Mesenchymal stem cell (in vitro differentiated cells and primary cell): ENCODE results near the gene PIGQ.

ENCODE experiments used
- DNase-seq: peaks from one replicate; pipeline ENCODE4 v3.0.0-alpha.2; 2013
- H2AFZ ChIP-seq: one replicate; pipeline ENCODE4 v1.6.1; 2013; ENCODE audit warnings: low read depth, mild to moderate bottlenecking, control low read depth, inconsistent platforms, low read length, moderate library complexity
- H2AK5ac ChIP-seq: 2 replicates; pipeline ENCODE4 v1.6.1; 2013; ENCODE audit warnings: low read length, moderate library complexity, mild to moderate bottlenecking, inconsistent platforms; ENCODE audit not compliant: severe bottlenecking
- H2BK120ac ChIP-seq: one replicate; pipeline ENCODE4 v1.6.1; 2013; ENCODE audit warnings: low read depth, mild to moderate bottlenecking, inconsistent platforms, low read length, moderate library complexity
- H2BK12ac ChIP-seq, 2 experiments: one replicate each; pipeline ENCODE4 v1.6.1; 2013; ENCODE audit warnings: inconsistent platforms in 2 of 2, low read length in 2 of 2, mild to moderate bottlenecking in 2 of 2, moderate library complexity in 2 of 2, control low read depth in 1 of 2
- H2BK15ac ChIP-seq: one replicate; pipeline ENCODE4 v1.6.1; 2013; ENCODE audit warnings: mild to moderate bottlenecking, low read depth, inconsistent platforms; ENCODE audit not compliant: poor library complexity, severe bottlenecking
- H2BK5ac ChIP-seq: 2 replicates; pipeline ENCODE4 v1.6.1; 2013; ENCODE audit warnings: low read depth, mild to moderate bottlenecking, low read length, control low read depth, inconsistent platforms; ENCODE audit not compliant: poor library complexity, severe bottlenecking
- H3K14ac ChIP-seq, 2 experiments: one replicate each; pipeline ENCODE4 v1.6.1; 2013; ENCODE audit warnings: inconsistent platforms in 2 of 2, low read length in 2 of 2, control low read depth in 1 of 2, mild to moderate bottlenecking in 1 of 2, moderate library complexity in 1 of 2
- H3K18ac ChIP-seq, 2 experiments: one replicate each; pipeline ENCODE4 v1.6.1; 2013; ENCODE audit warnings: inconsistent platforms in 2 of 2, low read length in 2 of 2, control low read depth in 1 of 2, low read depth in 1 of 2, mild to moderate bottlenecking in 1 of 2
- H3K23ac ChIP-seq, 2 experiments: one replicate each; pipeline ENCODE4 v1.6.1; 2013; ENCODE audit warnings: inconsistent platforms in 2 of 2, low read length in 2 of 2, mild to moderate bottlenecking in 2 of 2, moderate library complexity in 2 of 2, control low read depth in 1 of 2
- H3K27ac ChIP-seq: 2 replicates; pipeline ENCODE4 v1.5.1; 2013; ENCODE audit warnings: mild to moderate bottlenecking, moderate library complexity, low read length, control low read depth, inconsistent platforms; ENCODE audit not compliant: poor library complexity, severe bottlenecking
- H3K27me3 ChIP-seq, 2 experiments: 2 replicates each; pipeline versions ENCODE4 v1.6.1 to v1.7.0; 2013; ENCODE audit warnings: low read length in 2 of 2, mild to moderate bottlenecking in 2 of 2, moderate library complexity in 2 of 2, control low read depth in 1 of 2, inconsistent platforms in 1 of 2; ENCODE audit not compliant: control insufficient read depth in 1 of 2, insufficient read depth in 1 of 2
- H3K36me3 ChIP-seq, 2 experiments: 2 replicates each; pipeline versions ENCODE4 v1.6.1 to v1.7.0; 2013; ENCODE audit warnings: low read length in 2 of 2, control low read depth in 1 of 2, inconsistent platforms in 1 of 2, low read depth in 1 of 2, mild to moderate bottlenecking in 1 of 2; ENCODE audit not compliant: insufficient read depth in 2 of 2, control insufficient read depth in 1 of 2
- H3K4ac ChIP-seq, 2 experiments: one replicate each; pipeline ENCODE4 v1.6.1; 2013; ENCODE audit warnings: inconsistent platforms in 2 of 2, low read length in 2 of 2, mild to moderate bottlenecking in 2 of 2, moderate library complexity in 2 of 2, control low read depth in 1 of 2, low read depth in 1 of 2
- H3K4me1 ChIP-seq: 2 replicates; pipeline ENCODE4 v1.6.1; 2013; ENCODE audit warnings: low read depth, low read length, control low read depth; ENCODE audit not compliant: control insufficient read depth, insufficient read depth
- H3K4me2 ChIP-seq: 2 replicates; pipeline ENCODE4 v1.6.1; 2013; ENCODE audit warnings: low read length, mild to moderate bottlenecking, inconsistent platforms; ENCODE audit not compliant: poor library complexity, severe bottlenecking
- H3K4me3 ChIP-seq, 2 experiments: 2 replicates each; pipeline versions ENCODE4 v1.5.1 to v1.7.0; 2013; ENCODE audit warnings: low read length in 2 of 2, mild to moderate bottlenecking in 2 of 2, control low read depth in 1 of 2, low read depth in 1 of 2; ENCODE audit not compliant: insufficient read depth in 1 of 2
- H3K79me1 ChIP-seq: replicated peaks from 2 replicates; pipeline ENCODE4 v1.6.1; 2013; ENCODE audit warnings: mild to moderate bottlenecking, control low read depth, low read length, inconsistent platforms; ENCODE audit not compliant: poor library complexity, severe bottlenecking
- H3K9ac ChIP-seq: 2 replicates; pipeline ENCODE4 v1.7.0; 2013; ENCODE audit warnings: mild to moderate bottlenecking, low read length, moderate library complexity
- H3K9me3 ChIP-seq: 2 replicates; pipeline ENCODE4 v1.7.0; 2013; ENCODE audit warnings: mild to moderate bottlenecking, low read length; ENCODE audit not compliant: control insufficient read depth
- H4K8ac ChIP-seq: one replicate; pipeline ENCODE4 v1.6.1; 2013; ENCODE audit warnings: inconsistent platforms, mild to moderate bottlenecking, low read length, moderate library complexity
- H4K91ac ChIP-seq: one replicate; pipeline ENCODE4 v1.6.1; 2013; ENCODE audit warnings: mild to moderate bottlenecking, low read length, inconsistent platforms
- WGBS: methylation state at CpG from one replicate; pipeline ENCODE4 v1.1.7; 2013; ENCODE audit warnings: mixed read lengths; 5-methylcytosine and 5-hydroxymethylcytosine counted together

The PIGQ gene

DNA sequence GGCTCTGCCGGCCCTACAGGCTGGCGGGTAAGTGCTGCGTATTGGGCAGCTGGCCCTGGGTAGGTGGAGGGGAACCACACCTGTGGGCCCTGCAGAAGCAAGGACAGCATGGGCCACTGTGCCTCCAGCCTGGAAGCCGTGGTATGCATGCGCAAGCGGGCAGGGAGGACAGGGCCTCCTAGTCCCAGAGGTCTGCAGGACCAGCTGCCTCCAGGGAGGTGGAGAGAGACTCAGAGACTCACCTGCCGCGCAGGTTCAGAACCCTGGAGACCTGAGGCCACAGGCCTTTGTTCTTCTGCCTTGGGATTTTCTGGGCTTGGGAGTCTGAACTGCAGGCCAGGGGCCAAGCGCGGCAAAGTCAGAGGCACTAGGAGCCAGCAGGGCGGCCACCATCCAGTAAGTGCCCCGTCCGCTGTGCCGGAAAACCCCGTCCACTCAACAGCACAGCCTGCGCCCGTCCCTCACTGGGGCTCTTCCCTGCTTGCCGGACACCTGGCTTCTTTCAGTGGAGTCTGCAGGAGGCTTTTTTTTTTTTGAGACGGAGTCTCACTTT lies 11.3 kb downstream of the PIGQ start:
- H3K79me1 ChIP-seq: peaks cover 6% of the 10 kb centered on the region
- DNase-seq: no peak
- H3K23ac ChIP-seq: no peak overlapping the region
- H3K4me2 ChIP-seq: no peak overlapping the region
- no peak overlapping the region for H2AFZ ChIP-seq
- H3K4me3 ChIP-seq: no peak overlapping the region
- no peak overlapping the region for H3K14ac ChIP-seq
- H3K36me3 ChIP-seq: peaks cover 13 to 60% of the 10 kb centered on the region in 2 experiments
- no peak overlapping the region for H3K27ac ChIP-seq
- H4K8ac ChIP-seq: no peak overlapping the region
- no peak overlapping the region for H4K91ac ChIP-seq
- no peak overlapping the region for H2BK5ac ChIP-seq
- H2BK12ac ChIP-seq: no peak overlapping the region
- H2BK120ac ChIP-seq: no peak overlapping the region
- H3K4me1 ChIP-seq: peaks cover 29% of the 10 kb centered on the region
- H3K4ac ChIP-seq: no peak overlapping the region
- no peaks in the 10 kb centered on the region for H3K9me3 ChIP-seq
- no peaks in the 10 kb centered on the region for H3K27me3 ChIP-seq
- 97% methylated on average over 19 of the region's 19 CpGs for WGBS
- no peak overlapping the region for H3K9ac ChIP-seq
- H2BK15ac ChIP-seq: no peak overlapping the region
- H3K18ac ChIP-seq: no peak overlapping the region
- no peak overlapping the region for H2AK5ac ChIP-seq

DNA sequence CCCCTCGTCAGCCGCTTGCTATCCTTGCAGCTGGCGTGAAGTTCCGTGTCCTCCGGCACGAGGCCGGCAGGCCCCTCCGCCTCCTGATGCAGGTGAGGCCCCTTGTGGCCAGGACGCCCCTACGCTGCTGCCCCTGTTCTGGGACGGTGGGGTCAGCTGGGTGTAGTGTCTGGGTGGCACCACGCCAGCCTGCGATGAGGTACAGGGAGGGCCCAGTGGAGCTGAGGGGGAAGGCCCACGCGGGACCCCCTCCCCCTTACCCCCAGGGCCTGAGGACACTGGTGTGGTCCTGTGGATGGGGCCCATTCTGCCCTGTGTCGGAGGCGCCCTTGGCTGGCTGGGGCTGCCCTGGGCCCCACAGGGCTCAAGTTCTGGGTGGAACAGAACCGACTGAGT lies 12.4 kb downstream of the PIGQ start:
- Histone ChIP-seq H3K9ac (no peak overlapping the region), H2AFZ (no peak overlapping the region), H2BK15ac (no peak overlapping the region), H3K27me3 (no peaks in the 10 kb centered on the region), H3K4me3 (no peak overlapping the region), H3K9me3 (no peaks in the 10 kb centered on the region), H3K23ac (no peak overlapping the region), H2BK5ac (no peak overlapping the region), H3K27ac (no peak overlapping the region), H3K4me1 (peaks cover 27% of the 10 kb centered on the region), H3K14ac (no peak overlapping the region), H4K91ac (no peak overlapping the region), H2AK5ac (no peak overlapping the region), H3K4me2 (no peak overlapping the region), H2BK120ac (no peak overlapping the region), H3K36me3 (peaks cover 11 to 50% of the 10 kb centered on the region in 2 experiments), H3K79me1 (peaks cover 6% of the 10 kb centered on the region), H2BK12ac (no peak overlapping the region), H3K4ac (no peak overlapping the region), H3K18ac (no peak overlapping the region), H4K8ac (no peak overlapping the region)
- WGBS: 94% methylated on average over 17 of the region's 18 CpGs
- DNase-seq: no peak

DNA sequence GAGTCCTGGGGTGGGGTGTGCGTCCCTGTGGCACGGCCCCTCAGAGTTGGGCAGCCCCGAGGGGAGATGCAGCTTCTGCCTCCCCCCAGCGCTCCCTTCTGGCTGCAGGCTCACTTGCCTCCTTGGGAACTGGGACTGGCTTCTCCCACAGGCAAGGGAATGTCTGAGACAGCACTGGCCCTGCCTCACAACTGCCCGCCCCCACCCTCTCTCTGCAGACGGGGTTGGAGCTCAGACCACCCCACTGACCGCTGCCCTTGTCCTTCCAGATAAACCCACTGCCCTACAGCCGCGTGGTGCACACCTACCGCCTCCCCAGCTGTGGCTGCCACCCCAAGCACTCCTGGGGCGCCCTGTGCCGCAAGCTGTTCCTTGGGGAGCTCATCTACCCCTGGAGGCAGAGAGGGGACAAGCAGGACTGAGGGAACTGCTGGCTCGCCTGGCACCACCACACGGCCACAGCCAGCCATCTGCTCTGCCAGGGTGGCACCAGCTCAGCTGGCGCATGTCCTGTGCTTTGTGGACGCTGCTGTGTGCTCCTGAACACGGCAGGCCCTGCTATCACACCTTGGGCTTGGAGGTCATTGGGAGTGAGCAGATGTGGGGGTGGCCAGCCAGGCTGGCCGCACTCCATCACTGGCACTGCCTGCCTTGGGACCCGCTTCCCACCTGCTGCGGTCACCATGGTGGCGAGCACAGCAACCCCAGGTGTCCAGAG lies 13.0 kb downstream of the PIGQ start:
- Histone ChIP-seq H3K36me3 (peaks cover 11 to 48% of the 10 kb centered on the region in 2 experiments), H4K91ac (no peak overlapping the region), H3K79me1 (peaks cover 8% of the 10 kb centered on the region), H3K4me2 (no peak overlapping the region), H2AK5ac (no peak overlapping the region), H3K9ac (no peak overlapping the region), H3K4me1 (peaks cover 31% of the 10 kb centered on the region), H2BK12ac (no peak overlapping the region), H2BK5ac (no peak overlapping the region), H3K4me3 (no peak overlapping the region), H3K4ac (no peak overlapping the region), H3K18ac (peak overlapping the region in 1 of 2 experiments; percentile 14), H3K9me3 (no peaks in the 10 kb centered on the region), H4K8ac (no peak overlapping the region), H2AFZ (peak overlapping the region; percentile 19), H2BK120ac (no peak overlapping the region), H3K23ac (peak overlapping the region in 1 of 2 experiments; percentile 42), H2BK15ac (no peak overlapping the region), H3K14ac (no peak overlapping the region), H3K27ac (no peak overlapping the region), H3K27me3 (no peaks in the 10 kb centered on the region)
- WGBS: 95% methylated on average over 21 of the region's 21 CpGs
- DNase-seq: no peak

DNA sequence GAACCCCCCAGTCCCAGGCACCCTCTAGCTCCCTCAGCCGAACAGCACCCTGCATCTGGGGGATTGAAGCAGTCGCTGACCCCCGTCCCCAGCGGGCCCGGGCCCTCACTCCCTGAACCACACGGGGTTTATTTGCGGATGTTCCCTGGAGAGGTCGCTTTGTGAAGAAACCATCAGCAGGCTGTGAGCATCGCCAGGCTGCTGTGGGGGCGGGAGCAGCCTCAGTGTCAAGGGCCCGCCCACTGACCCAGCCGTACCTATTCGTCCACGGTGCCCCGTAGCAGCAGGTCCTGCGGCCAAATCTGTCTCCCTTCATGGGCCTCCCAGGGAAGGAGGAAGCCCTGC lies 13.7 kb downstream of the PIGQ start:
- Histone ChIP-seq H3K14ac (no peak overlapping the region), H3K4ac (no peak overlapping the region), H3K4me1 (peaks cover 38% of the 10 kb centered on the region), H3K27me3 (no peaks in the 10 kb centered on the region), H3K4me2 (no peak overlapping the region), H3K79me1 (peaks cover 10% of the 10 kb centered on the region), H3K4me3 (no peak overlapping the region), H4K91ac (peak overlapping the region; percentile 35), H3K9ac (no peak overlapping the region), H3K36me3 (peaks cover 11 to 41% of the 10 kb centered on the region in 2 experiments), H2BK5ac (no peak overlapping the region), H3K23ac (no peak overlapping the region), H2AK5ac (no peak overlapping the region), H2BK12ac (no peak overlapping the region), H2BK120ac (no peak overlapping the region), H3K9me3 (no peaks in the 10 kb centered on the region), H3K18ac (no peak overlapping the region), H2AFZ (no peak overlapping the region), H2BK15ac (no peak overlapping the region), H4K8ac (peak overlapping the region; percentile 47), H3K27ac (no peak overlapping the region)
- WGBS: 49% methylated on average over 16 of the region's 16 CpGs
- no peak for DNase-seq
